Uterus (tissue), 2 donors: ENCODE measurements around the gene DGKI.

Experiments
- CTCF ChIP-seq, 4 experiments: fragments of 200-600 bp in 2 of 4; fragments of 450-650 bp in 2 of 4; sonication (generic) in 2 of 4; IDR thresholded peaks; one replicate each; pipeline ENCODE4 v1.5.1; 2016 to 2019; ENCODE audit warnings: antibody characterized with exemption in 4 of 4, mild to moderate bottlenecking in 2 of 4, moderate library complexity in 1 of 4
- POLR2A ChIP-seq, 2 donors: fragments of 450-650 bp; IDR thresholded peaks; one replicate each; pipeline ENCODE4 v1.6.1; 2016; ENCODE audit warnings: antibody characterized with exemption in 2 of 2, mild to moderate bottlenecking in 1 of 2, moderate library complexity in 1 of 2

DNA sequence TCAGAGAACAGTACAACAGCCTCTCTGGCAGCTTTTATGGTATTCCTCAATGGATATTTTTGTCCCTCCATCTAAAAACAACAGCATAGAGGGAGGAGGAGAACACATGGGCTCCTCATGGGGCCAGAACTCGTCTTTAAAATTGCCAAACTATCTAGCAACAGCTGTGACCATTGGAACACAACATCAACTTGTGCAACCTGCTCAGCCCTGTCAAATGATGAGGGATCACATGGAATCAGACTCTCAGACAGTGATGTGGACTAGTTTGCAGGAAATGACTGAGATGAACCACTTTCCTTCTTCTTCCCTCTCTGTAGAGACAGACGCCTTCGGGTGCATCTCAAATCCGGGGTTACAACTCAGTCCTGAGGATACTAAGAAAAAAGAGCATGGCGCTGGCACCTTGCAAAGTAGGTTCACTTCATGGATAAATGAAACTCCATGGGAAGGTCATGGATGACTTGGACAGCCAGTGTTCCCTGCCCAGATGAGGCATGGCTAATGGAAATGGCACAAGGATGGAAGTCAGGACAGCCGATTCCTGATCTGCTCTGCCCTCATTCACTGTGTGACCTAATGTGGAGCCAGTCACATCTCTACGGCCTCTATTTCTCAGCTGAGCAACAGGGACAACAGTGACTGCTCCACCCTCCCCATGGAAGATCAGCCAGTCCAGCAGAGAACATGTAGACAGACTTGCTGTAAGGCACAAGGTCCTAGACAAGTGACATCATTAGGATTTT, 24.6 kb upstream of the DGKI start:
- TF ChIP-seq POLR2A (IDR thresholded peaks at IDR 0.05) = no peak
- no peak for TF ChIP-seq CTCF (IDR thresholded peaks at IDR 0.05)
